GM20000 (cell line): ENCODE data around the gene CCDC120.

ENCODE experiments used
- DNase-seq: peaks from one replicate; pipeline ENCODE4 v3.0.0; 2012; ENCODE audit warnings: low spot score
- TF ChIP-seq, protein P1 (sequence below): IDR thresholded peaks from 2 replicates; pipeline ENCODE4 v1.5.1; 2012; ENCODE audit warnings: mild to moderate bottlenecking, control low read depth; ENCODE audit errors: extremely low read depth, missing control alignments

Gene CCDC120, protein sequence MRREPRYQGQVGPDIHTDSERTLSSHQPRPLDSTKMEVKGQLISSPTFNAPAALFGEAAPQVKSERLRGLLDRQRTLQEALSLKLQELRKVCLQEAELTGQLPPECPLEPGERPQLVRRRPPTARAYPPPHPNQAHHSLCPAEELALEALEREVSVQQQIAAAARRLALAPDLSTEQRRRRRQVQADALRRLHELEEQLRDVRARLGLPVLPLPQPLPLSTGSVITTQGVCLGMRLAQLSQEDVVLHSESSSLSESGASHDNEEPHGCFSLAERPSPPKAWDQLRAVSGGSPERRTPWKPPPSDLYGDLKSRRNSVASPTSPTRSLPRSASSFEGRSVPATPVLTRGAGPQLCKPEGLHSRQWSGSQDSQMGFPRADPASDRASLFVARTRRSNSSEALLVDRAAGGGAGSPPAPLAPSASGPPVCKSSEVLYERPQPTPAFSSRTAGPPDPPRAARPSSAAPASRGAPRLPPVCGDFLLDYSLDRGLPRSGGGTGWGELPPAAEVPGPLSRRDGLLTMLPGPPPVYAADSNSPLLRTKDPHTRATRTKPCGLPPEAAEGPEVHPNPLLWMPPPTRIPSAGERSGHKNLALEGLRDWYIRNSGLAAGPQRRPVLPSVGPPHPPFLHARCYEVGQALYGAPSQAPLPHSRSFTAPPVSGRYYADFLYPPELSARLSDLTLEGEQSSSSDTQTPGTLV

DNA sequence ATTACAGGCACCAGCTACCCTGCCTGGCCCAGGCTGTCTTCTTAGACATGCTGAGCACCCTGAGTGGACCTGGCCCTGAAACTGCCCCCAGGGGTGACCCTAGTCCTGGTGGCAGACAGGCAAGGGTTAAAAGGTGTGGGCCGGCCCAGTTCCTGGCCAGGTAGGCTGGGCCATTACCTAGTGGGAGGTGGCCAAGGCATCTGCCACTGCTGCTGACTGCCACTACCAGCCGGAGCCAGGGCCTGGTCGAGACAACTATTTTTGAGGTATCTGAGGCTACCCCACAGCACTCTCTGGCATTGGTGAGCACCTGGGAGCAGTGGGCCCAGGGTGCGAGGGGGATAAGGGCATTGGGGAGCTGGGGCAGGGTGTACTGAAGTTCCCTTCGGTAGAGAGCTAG lies at the start of gene CCDC120:
Gene CCDC120 (plus strand): TSS at position 206 of the 400 bp plus-strand sequence. CDS start 3,043 bp downstream, outside the sequence.
- TF ChIP-seq, protein P1, sequence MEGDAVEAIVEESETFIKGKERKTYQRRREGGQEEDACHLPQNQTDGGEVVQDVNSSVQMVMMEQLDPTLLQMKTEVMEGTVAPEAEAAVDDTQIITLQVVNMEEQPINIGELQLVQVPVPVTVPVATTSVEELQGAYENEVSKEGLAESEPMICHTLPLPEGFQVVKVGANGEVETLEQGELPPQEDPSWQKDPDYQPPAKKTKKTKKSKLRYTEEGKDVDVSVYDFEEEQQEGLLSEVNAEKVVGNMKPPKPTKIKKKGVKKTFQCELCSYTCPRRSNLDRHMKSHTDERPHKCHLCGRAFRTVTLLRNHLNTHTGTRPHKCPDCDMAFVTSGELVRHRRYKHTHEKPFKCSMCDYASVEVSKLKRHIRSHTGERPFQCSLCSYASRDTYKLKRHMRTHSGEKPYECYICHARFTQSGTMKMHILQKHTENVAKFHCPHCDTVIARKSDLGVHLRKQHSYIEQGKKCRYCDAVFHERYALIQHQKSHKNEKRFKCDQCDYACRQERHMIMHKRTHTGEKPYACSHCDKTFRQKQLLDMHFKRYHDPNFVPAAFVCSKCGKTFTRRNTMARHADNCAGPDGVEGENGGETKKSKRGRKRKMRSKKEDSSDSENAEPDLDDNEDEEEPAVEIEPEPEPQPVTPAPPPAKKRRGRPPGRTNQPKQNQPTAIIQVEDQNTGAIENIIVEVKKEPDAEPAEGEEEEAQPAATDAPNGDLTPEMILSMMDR, result no peak
- DNase-seq, result no peak

DNA sequence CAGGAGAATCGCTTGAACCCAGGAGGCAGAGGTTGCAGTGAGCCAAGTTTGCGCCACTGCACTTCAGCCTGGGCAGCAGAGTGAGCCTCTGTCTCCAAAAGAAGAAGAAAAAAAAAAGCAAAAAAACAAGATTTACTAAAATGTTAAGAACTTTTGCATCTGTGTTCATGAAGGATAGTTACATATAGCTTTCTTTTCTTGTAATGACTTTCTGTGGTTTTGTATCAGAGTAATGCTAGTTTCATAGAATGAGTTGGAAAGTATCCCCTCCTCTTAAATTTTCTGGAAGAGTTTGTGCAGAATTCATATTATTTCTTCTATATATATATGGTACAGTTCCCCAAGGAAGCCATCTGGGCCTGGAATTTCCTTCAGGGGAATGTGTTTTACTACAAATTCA lies 39.7 kb upstream of the CCDC120 start:
- TF ChIP-seq, protein P1, result no peak
- no peak for DNase-seq

DNA sequence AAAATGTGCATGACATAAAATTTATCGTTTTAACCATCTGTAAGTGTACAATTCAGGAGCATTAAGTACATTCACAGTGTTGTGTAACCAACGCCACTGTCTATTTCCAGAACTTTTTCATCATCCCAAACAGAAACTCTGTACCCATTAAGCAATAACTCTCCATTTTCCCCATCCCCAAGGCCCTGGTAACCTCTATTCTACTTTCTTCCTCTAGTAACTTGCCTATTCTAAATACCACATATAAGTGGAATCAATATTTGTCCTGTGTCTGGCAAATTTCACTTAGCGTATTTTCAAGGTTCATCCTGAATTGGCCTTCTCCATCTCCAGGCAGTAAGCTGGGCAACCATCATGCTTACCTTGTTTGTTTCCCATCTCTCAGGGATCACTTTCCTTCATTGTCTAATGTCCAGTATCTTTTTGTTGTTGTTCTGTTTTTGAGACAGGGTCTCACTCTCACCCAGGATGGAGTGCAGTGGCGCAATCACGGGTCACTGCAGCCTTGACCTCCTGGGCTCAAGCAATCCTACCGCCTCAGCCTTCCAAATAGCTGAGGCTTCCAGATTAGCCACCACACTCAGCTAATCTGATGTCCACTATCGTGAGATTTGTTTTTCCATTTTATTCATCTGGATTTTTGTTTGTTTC lies 39.1 kb upstream of the CCDC120 start:
- DNase-seq, result no peak
- TF ChIP-seq, protein P1, result no peak

DNA sequence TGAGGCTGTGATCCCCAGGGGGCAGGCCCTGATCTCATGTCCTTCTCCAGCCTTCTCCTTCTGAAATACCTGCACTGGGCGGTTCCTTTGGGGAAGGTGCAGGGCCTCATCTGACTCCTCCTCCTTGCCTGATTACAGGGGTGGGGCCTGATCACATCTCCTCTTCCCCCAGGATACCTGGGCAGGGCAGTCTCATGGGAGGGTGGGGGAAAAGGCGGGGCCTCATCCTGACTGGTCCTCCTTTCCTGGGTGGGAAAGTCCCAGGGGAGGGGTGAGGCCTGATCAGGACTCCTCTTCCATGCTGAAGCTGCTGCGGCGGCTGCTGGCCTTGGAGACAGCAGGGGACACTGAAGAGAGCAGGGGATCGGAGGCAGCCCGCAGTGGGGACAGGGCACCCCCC lies 28.9 kb upstream of the CCDC120 start:
- TF ChIP-seq, protein P1, result no peak

DNA sequence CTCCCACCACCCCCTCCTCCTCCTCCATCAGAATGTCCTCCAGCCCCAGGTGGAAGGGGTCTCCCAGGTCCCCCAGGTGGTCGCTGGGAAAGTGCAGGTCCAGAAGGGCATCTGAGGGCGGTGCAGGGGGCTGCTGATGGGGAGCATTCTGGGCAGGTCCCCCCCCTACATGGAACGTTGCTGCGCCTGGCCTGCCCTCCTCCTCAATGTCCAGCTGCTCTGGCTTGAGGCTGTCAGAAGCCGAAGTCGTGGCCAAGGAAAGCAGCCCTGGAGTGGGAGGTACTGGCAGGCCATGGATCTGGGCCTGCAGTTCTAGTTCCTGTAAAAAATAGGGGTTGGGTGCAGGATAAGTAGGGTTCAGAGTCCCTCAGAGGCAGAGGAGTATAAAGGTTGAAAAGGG lies 28.5 kb upstream of the CCDC120 start:
- TF ChIP-seq, protein P1, result no peak
- DNase-seq, result no peak

More for the DNA sequence above, 28.9 kb upstream of the CCDC120 start:
- DNase-seq, result no peak

DNA sequence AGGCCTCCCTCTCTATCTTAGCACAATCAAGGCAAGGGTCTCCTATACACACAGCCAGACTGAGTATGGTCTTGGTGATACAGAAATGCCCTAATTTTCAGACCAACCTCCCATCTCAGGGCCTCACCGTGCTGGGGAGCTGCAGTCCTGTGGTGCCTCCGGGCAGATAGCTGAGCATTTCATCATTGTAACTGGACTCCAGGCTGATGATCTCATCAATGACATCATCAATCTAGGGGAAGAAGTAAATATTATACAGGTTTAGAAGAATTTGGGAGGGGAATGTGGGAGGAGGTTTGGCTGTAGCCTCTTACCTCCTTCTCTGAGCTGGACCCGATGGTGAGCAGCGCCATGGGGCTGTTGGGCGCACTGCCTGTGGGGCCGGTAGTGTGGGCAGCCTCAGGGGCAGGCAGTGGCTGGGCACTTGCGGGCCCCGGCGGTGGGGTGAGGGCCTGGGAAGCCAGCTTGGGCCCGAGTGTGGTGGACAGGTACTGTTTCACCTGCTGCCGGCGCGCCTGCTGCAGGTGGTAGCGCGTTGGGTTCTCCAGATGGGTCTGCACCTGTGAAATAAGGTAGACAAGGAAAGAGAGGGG lies 20.8 kb upstream of the CCDC120 start:
- no peak for DNase-seq
- TF ChIP-seq, protein P1, result no peak
